Fibroblast of lung (primary cell): ENCODE measurements around the gene CTDSP2. TPM values are rescaled to one million over a fixed set of nuclear protein-coding genes. Genes with fewer than 3 reads are reported as not detected.
"Not testable (repeated sequence)": the region's sequence is repeated elsewhere in the genome, so short reads cannot be mapped to it uniquely, and the experiment has no call there.

ENCODE experiments used
- DNase-seq, 2 donors: peaks; one replicate each; pipeline versions ENCODE4 v3.0.0 to v3.0.0-alpha.2; 2010; ENCODE audit warnings: low read depth in 2 of 2
- H2AFZ ChIP-seq: 2 replicates; pipeline ENCODE4 v1.5.1; 2012; ENCODE audit warnings: low read length, control low read depth, inconsistent platforms
- H3K27ac ChIP-seq: 2 replicates; pipeline ENCODE4 v1.5.1; 2011; ENCODE audit warnings: low read length, control low read depth; ENCODE audit not compliant: insufficient read depth
- H3K27me3 ChIP-seq: 2 replicates; pipeline ENCODE4 v1.5.1; 2011; ENCODE audit warnings: mild to moderate bottlenecking, low read length; ENCODE audit not compliant: control insufficient read depth, insufficient read depth
- H3K36me3 ChIP-seq: 2 replicates; pipeline ENCODE4 v1.5.1; 2011; ENCODE audit warnings: low read length; ENCODE audit not compliant: control insufficient read depth, insufficient read depth
- H3K4me1 ChIP-seq: 2 replicates; pipeline ENCODE4 v1.5.1; 2011; ENCODE audit warnings: low read length; ENCODE audit not compliant: control insufficient read depth, insufficient read depth; ENCODE audit errors: extremely low read depth
- H3K4me2 ChIP-seq: 2 replicates; pipeline ENCODE4 v1.5.1; 2011; ENCODE audit warnings: low read length, control low read depth; ENCODE audit not compliant: insufficient read depth; ENCODE audit errors: extremely low read depth
- H3K4me3 ChIP-seq, 4 experiments: fragments of 200-600 bp in 1 of 4; sonication (generic) in 1 of 4; replicated peaks in 1 of 4; 2 replicates each; pipeline ENCODE4 v1.5.1; 2011 to 2016; ENCODE audit warnings: low read length in 4 of 4, low read depth in 3 of 4, mild to moderate bottlenecking in 3 of 4, control low read depth in 2 of 4, inconsistent platforms in 1 of 4, mixed read lengths in 1 of 4; ENCODE audit not compliant: insufficient read depth in 1 of 4; ENCODE audit errors: control extremely low read depth in 1 of 4
- H3K79me2 ChIP-seq: 2 replicates; pipeline ENCODE4 v1.5.1; 2012; ENCODE audit warnings: mild to moderate bottlenecking, low read length, inconsistent platforms; ENCODE audit not compliant: control insufficient read depth, insufficient read depth
- H3K9ac ChIP-seq: 2 replicates; pipeline ENCODE4 v1.5.1; 2011; ENCODE audit warnings: mild to moderate bottlenecking, low read length, control low read depth; ENCODE audit not compliant: insufficient read depth
- H3K9me3 ChIP-seq: 2 replicates; pipeline ENCODE4 v1.5.1; 2012; ENCODE audit warnings: low read depth, low read length; ENCODE audit not compliant: control insufficient read depth, insufficient read depth
- H4K20me1 ChIP-seq: 2 replicates; pipeline ENCODE4 v1.5.1; 2011; ENCODE audit warnings: low read length; ENCODE audit not compliant: control insufficient read depth, insufficient read depth; ENCODE audit errors: extremely low read depth
- EZH2 ChIP-seq: IDR thresholded peaks from 2 replicates; pipeline ENCODE4 v1.5.1; 2012; ENCODE audit warnings: low read length, control low read depth, mild to moderate bottlenecking; ENCODE audit errors: missing control alignments
- polyA plus RNA-seq, 2 donors: library from polyadenylated mRNA; depleted of rRNA in 1 of 2; stranded (reverse) in 1 of 2; unstranded in 1 of 2; fragments of >200 nt; gene quantifications; 2 replicates each; pipeline ENCODE4 v1.2.1, GENCODE V29; 2011 to 2012; ENCODE audit warnings: missing spikeins in 1 of 2
- total RNA-seq: library from RNA; depleted of rRNA; stranded (reverse); fragments of >200 nt; gene quantifications from 2 replicates; pipeline ENCODE4 v1.2.1, GENCODE V29; 2014
- TF ChIP-seq, protein P1 (sequence below), 2 donors: IDR thresholded peaks in 1 of 2; conservative IDR thresholded peaks in 1 of 2; 1 replicate in 1 of 2; 2 replicates in 1 of 2; pipeline ENCODE4 v1.5.1; 2011 to 2012; ENCODE audit warnings: low read length in 2 of 2, control low read depth in 1 of 2, inconsistent platforms in 1 of 2, low read depth in 1 of 2, mild to moderate bottlenecking in 1 of 2

Gene CTDSP2
- total and polyA plus RNA-seq, 2 donors (not counting 1 experiment from before 2014, with no cell fraction given): 92.0 to 208 TPM

DNA sequence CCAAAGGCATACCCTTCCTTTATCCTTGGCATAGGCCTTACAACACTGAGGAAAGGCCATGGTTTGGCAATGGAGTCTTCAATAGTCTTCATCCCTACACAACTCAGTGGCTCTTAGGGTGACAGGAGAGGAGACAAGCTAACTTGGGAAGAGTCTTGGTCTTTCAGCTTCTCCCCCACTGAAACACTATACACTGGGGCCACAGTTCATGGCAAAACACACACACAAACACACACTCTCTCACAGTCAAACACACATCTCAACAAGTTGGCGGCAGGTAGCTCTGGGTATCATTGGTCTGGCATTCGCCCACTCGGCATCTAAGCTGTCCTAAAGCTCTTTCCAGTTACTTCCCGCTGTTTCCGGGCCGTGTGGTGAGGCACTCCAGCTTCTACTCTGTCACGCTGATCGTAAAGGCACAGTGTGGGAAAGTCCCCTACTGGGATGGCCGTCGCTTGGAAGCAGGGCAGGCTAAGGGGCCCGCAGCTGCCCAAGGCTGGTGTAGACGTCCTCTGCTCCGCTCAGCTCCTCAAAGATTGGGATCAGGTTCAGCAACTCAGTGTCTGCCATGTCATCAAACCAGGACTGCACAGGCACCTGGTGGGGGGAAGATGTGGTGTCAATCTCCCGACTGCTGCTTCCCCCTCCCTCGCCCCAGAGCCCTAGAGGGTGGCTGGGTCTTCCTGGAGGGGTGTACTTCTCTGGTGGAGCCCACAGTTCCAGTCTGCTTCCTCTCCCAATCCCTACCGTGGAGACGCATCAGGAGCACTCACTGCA is 23.2 kb downstream of the CTDSP2 start:
- Histone ChIP-seq H3K27ac (no peak overlapping the region), H3K9me3 (no peaks in the 10 kb centered on the region), H3K27me3 (no peaks in the 10 kb centered on the region), H3K4me3 (no peak overlapping the region), H3K4me2 (no peak overlapping the region), H3K79me2 (peaks cover 23% of the 10 kb centered on the region), H3K4me1 (peaks cover 3% of the 10 kb centered on the region), H2AFZ (no peak overlapping the region), H3K9ac (no peak overlapping the region), H3K36me3 (peaks cover 56% of the 10 kb centered on the region), H4K20me1 (no peaks in the 10 kb centered on the region)
- DNase-seq: no peak
- TF ChIP-seq, protein P1, sequence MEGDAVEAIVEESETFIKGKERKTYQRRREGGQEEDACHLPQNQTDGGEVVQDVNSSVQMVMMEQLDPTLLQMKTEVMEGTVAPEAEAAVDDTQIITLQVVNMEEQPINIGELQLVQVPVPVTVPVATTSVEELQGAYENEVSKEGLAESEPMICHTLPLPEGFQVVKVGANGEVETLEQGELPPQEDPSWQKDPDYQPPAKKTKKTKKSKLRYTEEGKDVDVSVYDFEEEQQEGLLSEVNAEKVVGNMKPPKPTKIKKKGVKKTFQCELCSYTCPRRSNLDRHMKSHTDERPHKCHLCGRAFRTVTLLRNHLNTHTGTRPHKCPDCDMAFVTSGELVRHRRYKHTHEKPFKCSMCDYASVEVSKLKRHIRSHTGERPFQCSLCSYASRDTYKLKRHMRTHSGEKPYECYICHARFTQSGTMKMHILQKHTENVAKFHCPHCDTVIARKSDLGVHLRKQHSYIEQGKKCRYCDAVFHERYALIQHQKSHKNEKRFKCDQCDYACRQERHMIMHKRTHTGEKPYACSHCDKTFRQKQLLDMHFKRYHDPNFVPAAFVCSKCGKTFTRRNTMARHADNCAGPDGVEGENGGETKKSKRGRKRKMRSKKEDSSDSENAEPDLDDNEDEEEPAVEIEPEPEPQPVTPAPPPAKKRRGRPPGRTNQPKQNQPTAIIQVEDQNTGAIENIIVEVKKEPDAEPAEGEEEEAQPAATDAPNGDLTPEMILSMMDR (conservative IDR thresholded peaks at IDR 0.05 in 1 of 2, IDR thresholded peaks at IDR 0.05 in 1 of 2; ENCODE audit: low read depth in 1 of 2, low read length in 2 of 2): no peak
- TF ChIP-seq EZH2: no peak

DNA sequence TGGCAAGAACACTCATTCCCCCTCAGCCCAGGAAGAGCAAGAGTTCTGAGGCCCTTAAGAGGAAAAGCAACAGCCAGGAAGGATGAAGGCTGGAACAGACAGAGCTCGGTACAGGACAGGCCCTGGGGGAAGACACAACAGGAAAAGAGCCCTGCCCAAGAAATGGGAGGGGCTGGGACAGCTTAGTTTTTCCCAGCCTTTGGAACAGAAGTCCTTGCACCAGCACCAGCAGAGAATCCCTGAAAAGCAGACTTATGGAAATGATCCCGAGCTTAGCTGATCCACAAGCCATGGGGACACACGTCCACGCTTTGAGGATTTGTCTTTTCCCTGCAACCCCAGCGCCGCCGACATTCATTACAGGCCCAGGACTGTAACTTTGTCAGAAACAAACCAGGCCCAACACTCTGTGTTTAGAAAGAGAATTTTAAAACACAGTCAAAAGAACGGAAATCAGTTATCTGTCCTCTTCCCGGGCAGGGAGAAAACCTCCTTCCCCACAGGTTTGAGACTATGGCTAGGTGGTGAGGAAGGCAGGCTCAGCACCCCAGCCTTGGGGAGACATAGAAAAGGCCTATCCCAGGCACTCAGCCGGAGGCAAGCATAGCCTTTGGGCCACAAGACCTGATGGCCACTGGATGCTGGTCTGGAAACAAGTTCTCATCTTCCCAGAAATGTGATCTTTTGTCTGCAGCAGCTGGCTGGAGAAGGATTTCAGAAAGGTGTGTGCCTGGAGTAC is 24.0 kb downstream of the CTDSP2 start:
- Histone ChIP-seq H3K9me3 (no peaks in the 10 kb centered on the region), H3K36me3 (peaks cover 52% of the 10 kb centered on the region), H3K4me1 (peaks cover 3% of the 10 kb centered on the region), H3K9ac (no peak overlapping the region), H4K20me1 (no peaks in the 10 kb centered on the region), H3K79me2 (peaks cover 19% of the 10 kb centered on the region), H3K27me3 (no peaks in the 10 kb centered on the region), H2AFZ (no peak overlapping the region), H3K27ac (no peak overlapping the region), H3K4me2 (no peak overlapping the region), H3K4me3 (no peak overlapping the region)
- TF ChIP-seq, protein P1 (conservative IDR thresholded peaks at IDR 0.05 in 1 of 2, IDR thresholded peaks at IDR 0.05 in 1 of 2; ENCODE audit: low read depth in 1 of 2, low read length in 2 of 2): no peak
- TF ChIP-seq EZH2: no peak
- DNase-seq: no peak

DNA sequence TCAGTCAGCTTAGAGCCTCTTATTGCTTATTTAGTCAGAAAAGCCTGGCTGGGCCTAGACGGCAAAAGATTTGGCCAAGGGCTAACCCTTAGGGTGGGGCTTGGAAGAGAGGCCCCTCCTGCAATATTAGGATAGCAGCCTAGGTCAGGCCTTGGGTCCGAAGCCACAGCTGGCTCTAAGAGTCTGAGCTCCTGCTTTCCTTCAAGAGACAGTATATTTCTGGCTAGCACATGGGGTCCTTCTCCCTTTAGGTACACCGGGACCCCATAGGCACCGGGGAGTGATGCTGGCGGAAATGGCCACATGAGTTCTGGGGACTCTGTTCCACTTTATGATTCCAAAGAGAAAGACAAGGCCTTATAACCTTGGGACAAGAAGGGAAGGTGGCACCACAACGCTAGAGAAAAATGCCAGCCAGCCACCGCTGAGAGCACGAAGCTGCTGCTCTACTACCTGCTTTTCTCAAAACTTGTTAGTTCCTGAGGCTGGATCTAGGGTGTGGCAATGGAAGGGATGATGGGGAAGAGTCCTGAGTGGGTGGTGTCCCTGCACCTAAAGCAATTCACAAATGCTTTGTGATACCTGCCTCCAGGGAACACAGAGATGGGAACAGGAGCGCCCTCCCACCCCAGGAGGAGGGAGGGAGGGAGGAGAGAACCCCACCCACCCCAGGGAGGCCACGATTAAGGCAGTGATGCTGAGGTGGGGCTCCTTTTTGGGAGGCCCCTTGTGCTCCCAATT is 24.9 kb downstream of the CTDSP2 start:
- no peaks in the 10 kb centered on the region for H3K27me3 ChIP-seq
- no peak for DNase-seq
- H3K9ac ChIP-seq: no peak overlapping the region
- H3K9me3 ChIP-seq: no peaks in the 10 kb centered on the region
- no peak overlapping the region for H3K4me3 ChIP-seq
- H3K4me1 ChIP-seq: peaks cover 8% of the 10 kb centered on the region
- H3K36me3 ChIP-seq: peaks cover 43% of the 10 kb centered on the region
- no peak overlapping the region for H3K27ac ChIP-seq
- H4K20me1 ChIP-seq: no peaks in the 10 kb centered on the region
- H3K79me2 ChIP-seq: peaks cover 11% of the 10 kb centered on the region
- H3K4me2 ChIP-seq: no peak overlapping the region
- no peak for TF ChIP-seq EZH2
- TF ChIP-seq, protein P1 (conservative IDR thresholded peaks at IDR 0.05 in 1 of 2, IDR thresholded peaks at IDR 0.05 in 1 of 2; ENCODE audit: low read depth in 1 of 2, low read length in 2 of 2): no peak
- H2AFZ ChIP-seq: no peak overlapping the region

DNA sequence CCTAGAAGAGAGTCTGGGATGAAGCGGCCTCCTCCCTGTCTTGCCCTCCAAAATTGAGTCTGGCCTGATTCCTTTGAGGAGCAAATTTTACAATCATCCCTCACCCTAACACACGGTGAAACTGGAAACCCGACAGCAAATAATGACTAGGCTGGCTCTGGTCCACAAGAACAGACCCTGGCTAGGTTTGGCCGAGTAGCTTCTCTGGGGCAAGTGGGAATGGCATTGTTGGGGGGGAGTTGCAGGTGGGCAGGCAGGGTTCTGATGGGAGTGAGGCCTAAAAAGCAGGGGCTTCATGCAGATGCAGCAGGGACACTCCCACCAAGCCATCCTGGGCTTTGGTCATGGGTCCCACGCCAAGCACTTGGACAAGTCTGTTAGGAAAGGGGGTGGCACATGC is 25.5 kb downstream of the CTDSP2 start:
- H3K27ac ChIP-seq, H4K20me1 ChIP-seq, H3K4me3 ChIP-seq, H2AFZ ChIP-seq, H3K4me1 ChIP-seq, H3K9me3 ChIP-seq, H3K9ac ChIP-seq, H3K27me3 ChIP-seq, H3K4me2 ChIP-seq, DNase-seq: not testable (repeated sequence)
- H3K79me2 ChIP-seq: peaks cover 11% of the 10 kb centered on the region
- H3K36me3 ChIP-seq: peaks cover 38% of the 10 kb centered on the region
